ENCODE results near the gene APEH.
A peak's percentile ranks its signal among the peaks of the same experiment; 100 is the strongest.
"Not testable (repeated sequence)": the region's sequence is repeated elsewhere in the genome, so short reads cannot be mapped to it uniquely, and the experiment has no call there.

APEH gene

GRCh38 chr3:49670940-49671290 is 3.2 kb upstream of the APEH start:
- DNase-seq = no peak

GRCh38 chr3:49671291-49672288 is 2.6 kb upstream of the APEH start:
- peak; percentile 91 for DNase-seq

DNA sequence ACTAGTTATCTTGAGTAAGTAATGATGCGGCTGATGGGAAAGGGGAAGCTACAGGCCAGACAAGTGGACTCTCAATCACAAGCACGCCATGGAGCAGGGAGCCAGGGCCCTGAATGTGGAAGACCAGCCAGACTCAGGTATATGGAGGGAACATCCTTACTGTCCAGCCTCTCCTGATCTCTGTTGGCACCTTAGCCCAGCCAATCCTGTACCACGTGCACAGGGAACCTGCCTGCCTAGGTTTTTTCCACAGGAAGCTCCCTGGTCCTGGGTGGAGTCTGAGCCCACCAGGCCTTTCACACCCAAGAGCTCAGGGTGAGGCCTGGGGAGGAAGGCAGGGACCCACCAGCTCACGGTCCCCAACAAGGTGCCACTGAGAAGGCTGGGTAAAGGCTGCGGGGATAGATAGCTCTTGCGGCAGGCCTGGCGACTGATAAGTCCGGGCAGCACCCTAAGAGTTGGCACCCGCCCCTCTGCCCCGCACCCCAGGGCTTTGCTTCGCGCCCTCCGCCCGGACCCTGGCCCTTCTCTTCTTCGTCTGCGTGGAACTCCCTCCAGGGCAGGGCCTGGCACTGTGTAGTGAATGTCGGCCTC is 933 bp upstream of the APEH start:
- DNase-seq = no peak

- DNase-seq = no peak
These were observed 389 bp downstream of the APEH start for GRCh38 chr3:49674497-49674983.

- DNase-seq = no peak
These were observed 1.8 kb downstream of the APEH start for GRCh38 chr3:49675912-49676311.

DNA sequence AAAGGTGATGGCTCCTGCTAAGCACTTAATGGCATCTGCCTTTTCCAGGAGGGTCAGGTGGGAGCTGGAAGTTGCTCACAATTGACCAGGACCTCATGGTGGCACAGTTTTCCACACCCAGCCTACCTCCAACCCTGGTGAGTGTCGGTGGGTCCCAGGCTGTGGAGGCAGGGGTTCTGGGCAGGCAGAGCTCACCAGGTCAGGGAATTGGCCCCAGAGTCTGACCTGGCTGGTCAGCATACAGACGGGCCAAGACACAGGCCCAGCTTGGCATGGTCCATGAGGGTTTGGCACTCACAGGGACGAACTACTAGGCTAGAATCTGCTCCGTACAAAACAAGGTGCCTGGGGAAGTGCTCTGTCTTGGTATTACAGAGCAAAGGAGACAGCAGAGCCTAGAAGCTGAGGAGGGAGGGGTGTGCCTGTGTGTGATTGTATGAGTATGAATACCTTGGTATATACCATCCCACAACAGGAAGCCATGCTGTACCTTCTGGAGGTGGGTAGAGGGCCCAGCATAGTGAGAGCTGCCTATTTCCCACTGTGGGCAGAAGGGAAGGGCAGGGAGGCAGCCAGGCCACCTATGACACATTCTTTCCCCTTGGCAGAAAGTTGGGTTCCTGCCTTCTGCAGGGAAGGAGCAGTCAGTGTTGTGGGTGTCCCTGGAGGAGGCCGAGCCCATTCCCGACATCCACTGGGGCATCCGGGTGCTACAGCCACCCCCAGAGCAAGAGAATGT is 6.5 kb downstream of the APEH start:
- DNase-seq = no peak

DNA sequence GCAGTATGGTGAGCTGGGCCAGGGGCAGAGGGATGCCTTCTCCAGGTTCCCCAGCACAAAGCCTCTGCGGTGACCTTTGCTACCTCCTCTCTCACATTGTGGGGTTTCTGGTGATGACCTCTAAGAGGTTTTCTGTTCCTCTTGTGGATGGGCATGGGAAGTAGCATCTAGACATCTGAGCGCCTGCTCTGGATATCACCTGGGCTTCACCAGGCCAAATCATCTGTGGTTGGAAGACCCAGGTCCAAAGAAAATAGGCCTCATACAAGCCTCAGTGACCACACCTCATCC is 7.0 kb downstream of the APEH start:
- no peak for DNase-seq

DNA sequence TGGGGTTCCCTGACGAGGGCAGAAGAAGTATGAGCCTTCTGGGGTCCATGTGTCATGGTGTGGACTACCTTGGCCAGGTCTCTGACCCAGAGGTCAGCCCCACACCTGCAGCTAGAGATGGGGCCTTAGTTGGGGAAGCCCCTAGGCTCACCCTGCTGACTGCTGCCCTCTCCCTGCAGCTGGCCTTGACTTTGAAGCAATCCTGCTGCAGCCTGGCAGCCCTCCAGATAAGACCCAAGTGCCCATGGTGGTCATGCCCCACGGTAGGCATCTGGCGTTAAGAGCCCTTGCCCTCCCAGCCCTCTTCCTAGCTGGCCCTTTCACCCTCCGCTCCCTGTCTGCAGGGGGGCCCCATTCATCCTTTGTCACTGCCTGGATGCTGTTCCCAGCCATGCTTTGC is 7.4 kb downstream of the APEH start:
- no peak for DNase-seq

- no peak for DNase-seq
These were observed 9.0 kb downstream of the APEH start for GRCh38 chr3:49683162-49683561.

- DNase-seq = not testable (repeated sequence)
These were observed 10.3 kb downstream of the APEH start for GRCh38 chr3:49684453-49684852.

GRCh38 chr3:49685103-49685502 is 11.0 kb downstream of the APEH start:
- not testable (repeated sequence) for DNase-seq

GRCh38 chr3:49685846-49686245 is 11.7 kb downstream of the APEH start:
- not testable (repeated sequence) for DNase-seq

DNA sequence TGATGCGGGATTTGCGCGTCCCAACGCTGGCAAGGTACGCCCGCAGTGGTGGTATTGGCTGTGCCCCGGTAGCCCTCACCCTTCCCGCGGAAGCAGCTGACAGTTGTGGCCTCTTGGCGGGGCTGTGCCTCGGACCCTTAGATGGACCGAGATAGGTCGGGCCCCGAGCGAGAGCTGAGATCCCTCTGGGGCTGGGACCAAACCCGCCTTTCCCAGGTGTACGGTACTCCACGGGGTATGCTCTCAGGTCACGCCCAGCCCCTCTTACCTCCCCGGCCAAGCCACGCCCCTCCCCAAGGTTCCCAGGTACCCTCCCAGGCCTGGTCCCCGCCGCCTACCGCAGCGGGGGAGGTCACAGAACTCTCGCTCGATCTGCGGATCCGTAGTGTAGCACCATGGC is 12.2 kb downstream of the APEH start:
- not testable (repeated sequence) for DNase-seq

GRCh38 chr3:49686769-49687423 is 12.7 kb downstream of the APEH start:
- DNase-seq = not testable (repeated sequence)

GRCh38 chr3:49687424-49687795 is 13.3 kb downstream of the APEH start:
- DNase-seq = not testable (repeated sequence)

- not testable (repeated sequence) for DNase-seq
These were observed 14.3 kb downstream of the APEH start for GRCh38 chr3:49688338-49689045.

DNA sequence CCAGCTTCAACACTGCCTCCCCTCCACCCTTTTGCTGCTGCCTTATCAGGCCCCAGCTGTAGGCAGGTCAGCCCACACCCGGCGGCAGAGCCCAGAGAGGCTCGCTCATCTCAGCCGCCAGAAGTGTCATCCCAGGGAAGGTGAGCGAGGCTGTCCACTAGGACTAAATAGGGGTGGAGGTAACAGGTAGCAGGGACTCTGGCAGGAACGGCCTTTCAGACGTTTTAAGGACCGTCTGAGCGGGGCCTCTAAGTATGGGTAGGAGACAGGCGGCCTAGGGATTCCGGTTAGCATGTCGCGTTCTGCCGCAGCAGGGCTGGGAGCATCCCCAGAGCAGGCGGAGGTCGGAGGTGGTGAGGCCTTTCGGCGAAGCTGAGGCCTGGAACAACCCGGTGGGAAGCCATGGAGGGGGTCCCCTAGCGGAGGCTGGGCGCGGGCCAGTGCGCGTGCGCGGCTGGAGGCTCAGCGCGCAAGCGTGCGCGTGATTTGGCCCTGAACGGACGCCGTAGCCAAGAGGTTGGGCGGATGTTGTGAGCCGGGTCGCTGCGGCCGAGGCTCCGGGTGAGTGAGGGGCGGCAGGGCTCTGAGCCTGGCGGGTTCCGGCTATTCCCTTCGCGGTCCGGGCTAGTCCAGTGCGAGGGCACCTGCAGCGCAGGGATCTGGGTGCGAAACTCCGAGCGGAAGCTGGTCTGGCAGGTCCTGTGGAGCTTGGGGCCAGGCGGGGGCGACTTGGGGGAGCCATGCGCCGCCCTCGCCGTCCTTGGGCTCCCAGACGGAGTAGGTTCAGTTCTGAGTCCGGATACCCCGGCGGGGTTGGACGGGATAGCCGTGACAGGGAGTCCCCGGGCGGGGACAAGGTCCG is 15.1 kb downstream of the APEH start, which contains the start of the genes MST1 and RNF123:
Gene MST1 (minus strand): TSS at position 429 of the 862 bp plus-strand sequence. CDS start 783 bp downstream, outside the sequence.
Gene RNF123 (plus strand): TSS at position 512 of the 862 bp plus-strand sequence. CDS start 1,609 bp downstream, outside the sequence.
- peak; percentile 98 for DNase-seq

GRCh38 chr3:49689908-49690624 is 15.9 kb downstream of the APEH start:
- not testable (repeated sequence) for DNase-seq

GRCh38 chr3:49690856-49691255 is 16.7 kb downstream of the APEH start:
- DNase-seq = not testable (repeated sequence)

GRCh38 chr3:49691481-49691880 is 17.3 kb downstream of the APEH start:
- not testable (repeated sequence) for DNase-seq

All from 8988T (cell line).